K562 (cell line): Measurements from ENCODE around the gene PLEKHA1.

ENCODE experiments used
- BDP1 ChIP-seq: IDR thresholded peaks from 3 replicates; pipeline ENCODE4 v1.6.1; 2011; ENCODE audit not compliant: insufficient read length, insufficient read depth
- CTCF ChIP-seq, 3 experiments: IDR thresholded peaks in 2 of 3; conservative IDR thresholded peaks in 1 of 3; 2 replicates each; pipeline ENCODE4 v1.5.1; 2011 to 2012; ENCODE audit warnings: low read length in 3 of 3, mild to moderate bottlenecking in 3 of 3, control low read depth in 2 of 3, improper control_type of control experiment in 1 of 3, inconsistent platforms in 1 of 3, low read depth in 1 of 3, mixed read lengths in 1 of 3, moderate library complexity in 1 of 3; ENCODE audit not compliant: insufficient read depth in 2 of 3
- FOXJ3 ChIP-seq: sonication (generic); formaldehyde crosslinking; IDR thresholded peaks from 2 replicates; pipeline ENCODE4 v1.4.0; 2020; ENCODE audit warnings: mild to moderate bottlenecking, missing genetic modification reagents
- HDAC2 ChIP-seq: fragments of 450-650 bp; IDR thresholded peaks from 2 replicates; pipeline ENCODE4 v1.6.1; 2016; ENCODE audit warnings: mild to moderate bottlenecking
- LEF1 ChIP-seq: fragments of 450-650 bp; IDR thresholded peaks from 2 replicates; pipeline ENCODE4 v1.6.1; 2016; ENCODE audit warnings: mild to moderate bottlenecking
- NBN ChIP-seq: fragments of 450-650 bp; IDR thresholded peaks from 2 replicates; pipeline ENCODE4 v1.6.1; 2016; ENCODE audit warnings: low read depth, mild to moderate bottlenecking
- NFYB ChIP-seq: IDR thresholded peaks from 2 replicates; pipeline ENCODE4 v1.6.1; 2011; ENCODE audit warnings: mild to moderate bottlenecking, moderate library complexity; ENCODE audit not compliant: insufficient read length; ENCODE audit errors: extremely low read depth
- NR2C1 ChIP-seq, 2 experiments: fragments of 450-650 bp; IDR thresholded peaks; 2 replicates each; pipeline ENCODE4 v1.6.1; 2017; ENCODE audit warnings: mild to moderate bottlenecking in 2 of 2, antibody characterized with exemption in 1 of 2, inconsistent platforms in 1 of 2, missing compliant biosample characterization in 1 of 2, missing genetic modification characterization in 1 of 2
- NR2F6 ChIP-seq: fragments of 450-650 bp; formaldehyde crosslinking; IDR thresholded peaks from 2 replicates; pipeline ENCODE4 v1.4.0; 2020; ENCODE audit warnings: mild to moderate bottlenecking
- RERE ChIP-seq: sonication (generic); formaldehyde crosslinking; IDR thresholded peaks from 2 replicates; pipeline ENCODE4 v1.8.0; 2023; ENCODE audit warnings: missing genetic modification reagents, mild to moderate bottlenecking, borderline replicate concordance
- TBL1XR1 ChIP-seq, 2 experiments: IDR thresholded peaks; 2 replicates each; pipeline ENCODE4 v1.6.1; 2012; ENCODE audit warnings: improper control_type of control experiment in 2 of 2, low read length in 2 of 2, mild to moderate bottlenecking in 1 of 2
- ZHX1 ChIP-seq: fragments of 150-350 bp; conservative IDR thresholded peaks from 2 replicates; pipeline ENCODE4 v1.6.1; 2014; ENCODE audit warnings: low read length
- ZNF174 ChIP-seq: fragments of 250-450 bp; sonication (Bioruptor Pico); IDR thresholded peaks from 2 replicates; pipeline ENCODE4 v1.4.0; 2020; ENCODE audit warnings: mild to moderate bottlenecking

- TF ChIP-seq FOXJ3 (CRISPR knock-in tag) (no peak), ZNF174 (CRISPR knock-in tag) (no peak), RERE (CRISPR knock-in tag) (no peak), NR2F6 (CRISPR knock-in tag) (no peak), LEF1 (no peak), CTCF (IDR thresholded peaks at IDR 0.05 in 2 of 3, conservative IDR thresholded peaks at IDR 0.05 in 1 of 3; ENCODE audit: insufficient read depth in 2 of 3, low read depth in 1 of 3, low read length in 3 of 3) (no peak), TBL1XR1 (IDR thresholded peaks at IDR 0.05; ENCODE audit: low read length in 2 of 2) (no peak), NBN (no peak), BDP1 (no peak), HDAC2 (no peak), NR2C1 (IDR thresholded peaks at IDR 0.05) (no peak), NR2C1 (tag; IDR thresholded peaks at IDR 0.05) (no peak), ZHX1 (no peak), NFYB (no peak)
Measured at GRCh38 chr10:122347170-122347841, 27.2 kb upstream of the PLEKHA1 start.
